Measurements from ENCODE around the gene PHF21A. TPM values are rescaled to one million over a fixed set of nuclear protein-coding genes. Genes with fewer than 3 reads are reported as not detected.

The PHF21A gene
- total and polyA plus RNA-seq, 10 of the 15 experiments (the other 5 are each of a cell fraction or from before 2014, with no cell fraction given) = 2.6 to 37.2 (median 16.0) TPM

- no peak overlapping the region for H3K9ac ChIP-seq (ENCODE audit: control insufficient read depth, insufficient read depth, low read length)
- CTCF ChIA-PET = interaction anchor here (1.2 to 8.8 kb wide), 5 partner anchors 8 to 30 kb away, joined by 3 to 59 read pairs (median 10); no protein-coding TSS in a partner anchor
- no peaks in the 10 kb centered on the region for H3K79me2 ChIP-seq (ENCODE audit: control insufficient read depth, insufficient read depth, low read length)
- no peak for TF ChIP-seq JUNB (IDR thresholded peaks at IDR 0.05)
- no peak for TF ChIP-seq RB1 (IDR thresholded peaks at IDR 0.05; ENCODE audit: borderline replicate concordance)
- no peak for TF ChIP-seq EED (IDR thresholded peaks at IDR 0.05; ENCODE audit: low read depth)
- no peak overlapping the region for H3K4me2 ChIP-seq (ENCODE audit: control insufficient read depth, insufficient read depth)
- no peak overlapping the region for H3K4me3 ChIP-seq
- no peaks in the 10 kb centered on the region; a peak in 1 of 4 replicates for H3K36me3 ChIP-seq (ENCODE audit: control insufficient read depth in 2 of 2, insufficient read depth in 2 of 2, low read length in 1 of 2)
- in situ Hi-C loops (cut with MboI) (no loop called here), intact Hi-C loops (cut with micrococcal nuclease; ENCODE audit: unreplicated experiment) (no loop called here)
- no peaks in the 10 kb centered on the region for H4K20me1 ChIP-seq (ENCODE audit: control insufficient read depth, insufficient read depth)
- ATAC-seq (no peak), DNase-seq (ENCODE audit: low read depth, low spot score) (no peak), FAIRE-seq (no peak)
- BruUV-seq (replicated peaks) = no TSS peak
- H3K27me3 ChIP-seq (replicated peaks in 1 of 2; ENCODE audit: control insufficient read depth in 2 of 2, insufficient read depth in 2 of 2, low read length in 1 of 2) = no peaks in the 10 kb centered on the region
- POLR2A ChIA-PET = no interaction called here
- RAD21 ChIA-PET (ENCODE audit: unreplicated experiment) = interaction anchor here (0.6 to 1.6 kb wide), 3 partner anchors 9 to 106 kb away, joined by 3 to 4 read pairs (median 3); no protein-coding TSS in a partner anchor
- no peaks in the 10 kb centered on the region for H3K9me3 ChIP-seq (replicated peaks; ENCODE audit: control insufficient read depth, insufficient read depth, low read length)
- H2AFZ ChIP-seq (ENCODE audit: control insufficient read depth, low read depth, low read length) = no peak overlapping the region
- WGBS (ENCODE audit: insufficient coverage, insufficient replicate concordance, low lambda C conversion rate, missing lambda C conversion rate) = 84% methylated on average over 1 of the region's 1 CpG
- H3K27ac ChIP-seq (ENCODE audit: control insufficient read depth, insufficient read depth) = no peak overlapping the region
- H3K4me1 ChIP-seq (ENCODE audit: control insufficient read depth, insufficient read depth, low read length) = no peaks in the 10 kb centered on the region
- SMC1A ChIA-PET (ENCODE audit: uncharacterized antibody, unreplicated experiment) = interaction anchor here (0.9 to 1.4 kb wide), 2 partner anchors 15 to 21 kb away, joined by 3 to 6 read pairs; no protein-coding TSS in a partner anchor
These were observed 125.9 kb downstream of the PHF21A start for GRCh38 chr11:45995342-45995734.

- in situ Hi-C loops (cut with MboI) = no loop called here
- no peaks in the 10 kb centered on the region for H3K9me3 ChIP-seq (replicated peaks; ENCODE audit: control insufficient read depth, insufficient read depth, low read length)
- ChIA-PET POLR2A (interaction anchor here (0.6 kb wide), 1 partner anchor 18 kb away, joined by 3 read pairs; no protein-coding TSS in a partner anchor), RAD21 (ENCODE audit: unreplicated experiment) (interaction anchor here (0.9 to 1.6 kb wide), 2 partner anchors 10 to 12 kb away, joined by 3 to 4 read pairs; no protein-coding TSS in a partner anchor), SMC1A (ENCODE audit: uncharacterized antibody, unreplicated experiment) (interaction anchor here (0.6 to 1.7 kb wide), 4 partner anchors 8 to 67 kb away, joined by 3 to 5 read pairs (median 4); no protein-coding TSS in a partner anchor), CTCF (interaction anchor here (1.2 to 8.8 kb wide), 5 partner anchors 9 to 30 kb away, joined by 3 to 59 read pairs (median 10); no protein-coding TSS in a partner anchor)
- intact Hi-C loops (cut with micrococcal nuclease; ENCODE audit: unreplicated experiment) = no loop called here
- H3K79me2 ChIP-seq (ENCODE audit: control insufficient read depth, insufficient read depth, low read length) = no peaks in the 10 kb centered on the region
- no peak for FAIRE-seq
- no peak overlapping the region for H3K9ac ChIP-seq (ENCODE audit: control insufficient read depth, insufficient read depth, low read length)
- no peak for DNase-seq (ENCODE audit: low read depth, low spot score)
- no peak overlapping the region for H3K4me3 ChIP-seq
- H3K27me3 ChIP-seq (replicated peaks in 1 of 2; ENCODE audit: control insufficient read depth in 2 of 2, insufficient read depth in 2 of 2, low read length in 1 of 2) = no peaks in the 10 kb centered on the region
- no peaks in the 10 kb centered on the region; a peak in 1 of 4 replicates for H3K36me3 ChIP-seq (ENCODE audit: control insufficient read depth in 2 of 2, insufficient read depth in 2 of 2, low read length in 1 of 2)
- BruUV-seq (replicated peaks) = no TSS peak
- 79% methylated on average over 10 of the region's 10 CpGs for WGBS (ENCODE audit: insufficient coverage, insufficient replicate concordance, low lambda C conversion rate, missing lambda C conversion rate)
- no peak for ATAC-seq
- no peak overlapping the region for H3K27ac ChIP-seq (ENCODE audit: control insufficient read depth, insufficient read depth)
- H3K4me2 ChIP-seq (ENCODE audit: control insufficient read depth, insufficient read depth) = no peak overlapping the region
- H4K20me1 ChIP-seq (ENCODE audit: control insufficient read depth, insufficient read depth) = no peaks in the 10 kb centered on the region
- H2AFZ ChIP-seq (ENCODE audit: control insufficient read depth, low read depth, low read length) = no peak overlapping the region
- no peaks in the 10 kb centered on the region for H3K4me1 ChIP-seq (ENCODE audit: control insufficient read depth, insufficient read depth, low read length)
- no peak for TF ChIP-seq CREM (IDR thresholded peaks at IDR 0.05; ENCODE audit: low read depth)
- TF ChIP-seq HDAC6 (IDR thresholded peaks at IDR 0.05; ENCODE audit: unreplicated experiment) = no peak
- no peak for TF ChIP-seq ZNF592 (IDR thresholded peaks at IDR 0.05)
- TF ChIP-seq NFYB (IDR thresholded peaks at IDR 0.05; ENCODE audit: insufficient read depth, low read depth, low read length) = no peak
- no peak for TF ChIP-seq HDAC2 (IDR thresholded peaks at IDR 0.05)
- TF ChIP-seq ESRRA (IDR thresholded peaks at IDR 0.05; ENCODE audit: low read length) = no peak
- no peak for TF ChIP-seq USF1 (IDR thresholded peaks at IDR 0.05; ENCODE audit: borderline replicate concordance, extremely low read length, insufficient read depth, low read depth, low read length)
These were observed 126.6 kb downstream of the PHF21A start for GRCh38 chr11:45994371-45995341.

All from GM12878 (cell line).